Measurements from ENCODE around the gene COL7A1. TPM values are rescaled to one million over a fixed set of nuclear protein-coding genes. Genes with fewer than 3 reads are reported as not detected.

The COL7A1 gene
- polyA plus RNA-seq, 3 donors: 0.37 to 1.9 TPM; not detected in 1

- Histone ChIP-seq H3K27ac (ENCODE audit: low read depth in 1 of 2, low read length in 2 of 2) (no peak overlapping the region), H3K4me2 (replicated peaks; ENCODE audit: extremely low read depth, low read length, poor library complexity, severe bottlenecking) (no peak overlapping the region), H3K4me3 (replicated peaks in 1 of 3; ENCODE audit: low read depth in 2 of 3, low read length in 3 of 3) (no peak overlapping the region), H3K27me3 (ENCODE audit: control insufficient read depth in 2 of 2, insufficient read depth in 2 of 2, low read length in 2 of 2) (no peaks in the 10 kb centered on the region), H3K36me3 (replicated peaks in 1 of 2; ENCODE audit: control insufficient read depth in 1 of 2, insufficient read depth in 2 of 2, low read length in 2 of 2) (no peaks in the 10 kb centered on the region), H3K79me2 (ENCODE audit: insufficient read depth, low read length) (no peaks in the 10 kb centered on the region), H2AFZ (ENCODE audit: insufficient read depth, low read depth, low read length, poor library complexity, severe bottlenecking) (no peak overlapping the region), H3K4me1 (ENCODE audit: control insufficient read depth in 1 of 2, insufficient read depth in 2 of 2, low read length in 2 of 2) (no peaks in the 10 kb centered on the region), H3K9me3 (replicated peaks in 1 of 2; ENCODE audit: control insufficient read depth in 1 of 2, insufficient read depth in 1 of 2, low read length in 2 of 2) (no peaks in the 10 kb centered on the region), H4K20me1 (ENCODE audit: insufficient read depth, low read length) (no peaks in the 10 kb centered on the region), H3K9ac (ENCODE audit: insufficient read depth, low read length, poor library complexity, severe bottlenecking) (no peak overlapping the region)
- WGBS (ENCODE audit: insufficient coverage): 97% methylated on average over 4 of the region's 7 CpGs
- no peak overlapping the region for H3K27ac Mint-ChIP-seq
- DNase-seq: no peak
- TF ChIP-seq CTCF (IDR thresholded peaks at IDR 0.05): no peak
- H3K4me1 Mint-ChIP-seq: no peaks in the 10 kb centered on the region
- intact Hi-C loops (cut with micrococcal nuclease): loop anchor here in 1 of 2 donors (5.0 kb wide), 1 partner anchor 35 kb away; the partner anchor contains the start of gene UQCRC1
- H3K4me3 Mint-ChIP-seq: no peak overlapping the region
- H3K9me3 Mint-ChIP-seq: no peaks in the 10 kb centered on the region
- H3K36me3 Mint-ChIP-seq: no peaks in the 10 kb centered on the region
- peaks cover 5 to 6% (median 6%) of the 10 kb centered on the region in 3 donors for H3K27me3 Mint-ChIP-seq (ENCODE audit: low read depth in 3 of 3)
Observed at GRCh38 chr3:48572517-48572916, 22.6 kb downstream of the COL7A1 start.

- Mint-ChIP-seq H3K4me1 (peaks cover 2% of the 10 kb centered on the region), H3K27ac (peak overlapping the region in 2 of 7 donors; percentile 42 to 50), H3K4me3 (no peak overlapping the region), H3K36me3 (peaks cover 0 to 2% of the 10 kb centered on the region in 2 donors), H3K27me3 (ENCODE audit: low read depth in 3 of 3) (peaks cover 4 to 6% (median 5%) of the 10 kb centered on the region in 3 donors), H3K9me3 (no peaks in the 10 kb centered on the region)
- Histone ChIP-seq H3K4me3 (replicated peaks in 1 of 3; ENCODE audit: low read depth in 2 of 3, low read length in 3 of 3) (no peak overlapping the region), H3K27ac (ENCODE audit: low read depth in 1 of 2, low read length in 2 of 2) (no peak overlapping the region), H3K27me3 (ENCODE audit: control insufficient read depth in 2 of 2, insufficient read depth in 2 of 2, low read length in 2 of 2) (no peaks in the 10 kb centered on the region), H3K79me2 (ENCODE audit: insufficient read depth, low read length) (no peaks in the 10 kb centered on the region), H3K4me1 (ENCODE audit: control insufficient read depth in 1 of 2, insufficient read depth in 2 of 2, low read length in 2 of 2) (no peaks in the 10 kb centered on the region), H3K36me3 (replicated peaks in 1 of 2; ENCODE audit: control insufficient read depth in 1 of 2, insufficient read depth in 2 of 2, low read length in 2 of 2) (no peaks in the 10 kb centered on the region), H3K9ac (ENCODE audit: insufficient read depth, low read length, poor library complexity, severe bottlenecking) (no peak overlapping the region), H3K9me3 (replicated peaks in 1 of 2; ENCODE audit: control insufficient read depth in 1 of 2, insufficient read depth in 1 of 2, low read length in 2 of 2) (no peaks in the 10 kb centered on the region), H2AFZ (ENCODE audit: insufficient read depth, low read depth, low read length, poor library complexity, severe bottlenecking) (no peak overlapping the region), H3K4me2 (replicated peaks; ENCODE audit: extremely low read depth, low read length, poor library complexity, severe bottlenecking) (no peak overlapping the region), H4K20me1 (ENCODE audit: insufficient read depth, low read length) (no peaks in the 10 kb centered on the region)
- TF ChIP-seq CTCF (IDR thresholded peaks at IDR 0.05): no peak
- WGBS (ENCODE audit: insufficient coverage): 98% methylated on average over 10 of the region's 12 CpGs
- intact Hi-C loops (cut with micrococcal nuclease): loop anchor here in 1 of 2 donors (5.0 kb wide), 1 partner anchor 35 kb away; the partner anchor contains the start of gene UQCRC1
- DNase-seq: no peak
Observed at GRCh38 chr3:48571938-48572337, 23.2 kb downstream of the COL7A1 start.

All from CD14-positive monocyte (primary cell).